ENCODE data around the gene LDLRAP1. TPM values are rescaled to one million over a fixed set of nuclear protein-coding genes. Genes with fewer than 3 reads are reported as not detected.
"Not testable (repeated sequence)": the region's sequence is repeated elsewhere in the genome, so short reads cannot be mapped to it uniquely, and the experiment has no call there.

Gene LDLRAP1
- total RNA-seq, 1 experiment from 2014 or later: 14.5 TPM

DNA sequence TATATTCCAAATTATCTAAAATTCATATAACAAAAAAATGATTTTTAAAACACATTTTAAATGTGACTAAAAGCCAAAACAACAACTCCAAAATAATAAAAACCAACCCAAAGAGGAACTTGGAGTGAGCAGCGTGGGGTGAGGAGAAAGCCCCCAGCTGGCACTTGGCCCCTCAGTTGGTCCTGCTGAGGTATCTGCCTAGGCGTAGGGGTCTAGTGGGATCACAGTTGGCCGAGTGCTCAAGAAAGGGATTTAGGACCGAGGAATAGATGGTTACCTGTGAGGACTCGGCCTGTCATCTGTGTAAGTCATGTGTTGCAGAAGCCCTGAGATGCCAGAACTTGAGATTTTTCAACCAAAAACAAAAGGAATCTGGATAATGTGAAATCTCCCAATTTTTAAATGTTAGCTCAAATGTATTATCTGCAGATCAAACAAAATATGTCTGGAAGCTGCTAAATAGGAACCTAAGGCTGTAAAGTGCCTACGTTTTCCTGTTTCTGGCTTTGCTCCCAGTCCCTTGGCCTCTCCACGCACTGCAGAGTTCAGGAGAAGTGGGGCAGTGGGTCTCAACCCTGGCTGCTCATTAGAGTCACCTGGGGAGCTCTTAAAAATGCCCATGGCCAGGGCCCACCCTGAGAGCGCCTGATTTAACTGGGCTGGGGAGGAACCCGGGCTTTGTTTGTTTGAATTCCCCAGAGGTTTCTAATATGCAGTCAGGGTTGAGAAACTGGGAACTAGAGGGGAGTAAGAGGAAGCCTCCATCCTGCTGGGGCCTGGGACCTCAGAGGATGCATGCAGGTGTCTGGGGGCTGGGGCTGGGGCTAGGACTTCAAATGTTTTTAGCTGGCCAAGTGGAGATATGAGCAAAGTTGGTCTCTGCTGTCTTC, 38.5 kb upstream of the LDLRAP1 start:
- H3K27me3 ChIP-seq (replicated peaks; ENCODE audit: control insufficient read depth, insufficient read depth, low read length): no peaks in the 10 kb centered on the region
- no peak overlapping the region for H3K4me3 ChIP-seq (ENCODE audit: low read depth, low read length)
- H3K27me3 Mint-ChIP-seq (ENCODE audit: insufficient read depth, unreplicated experiment): no peaks in the 10 kb centered on the region
- ChIA-PET POLR2A (interaction anchor here (0.6 kb wide), 1 partner anchor 493 kb away, joined by 4 read pairs; the partner anchor contains the start of gene PAFAH2), CTCF (interaction anchor here (1.3 kb wide), 1 partner anchor 16 kb away, joined by 12 read pairs; no protein-coding TSS in a partner anchor)
- no peak for DNase-seq
- no peak overlapping the region for H3K27ac Mint-ChIP-seq (ENCODE audit: unreplicated experiment)
- intact Hi-C loops (cut with micrococcal nuclease; ENCODE audit: unreplicated experiment): loop anchor here (1.0 to 10.0 kb wide), 2 partner anchors 15 to 70 kb away; partner anchors contain the start of gene MACO1
- peaks cover 16% of the 10 kb centered on the region for H3K4me1 Mint-ChIP-seq (ENCODE audit: low read depth, unreplicated experiment)
- H3K36me3 Mint-ChIP-seq (ENCODE audit: insufficient read depth, unreplicated experiment): no peaks in the 10 kb centered on the region
- no peaks in the 10 kb centered on the region for H3K9me3 Mint-ChIP-seq (ENCODE audit: unreplicated experiment)
- H3K9me3 ChIP-seq: no peaks in the 10 kb centered on the region
- H3K4me1 ChIP-seq: peaks cover 20% of the 10 kb centered on the region
- TF ChIP-seq, protein P1, sequence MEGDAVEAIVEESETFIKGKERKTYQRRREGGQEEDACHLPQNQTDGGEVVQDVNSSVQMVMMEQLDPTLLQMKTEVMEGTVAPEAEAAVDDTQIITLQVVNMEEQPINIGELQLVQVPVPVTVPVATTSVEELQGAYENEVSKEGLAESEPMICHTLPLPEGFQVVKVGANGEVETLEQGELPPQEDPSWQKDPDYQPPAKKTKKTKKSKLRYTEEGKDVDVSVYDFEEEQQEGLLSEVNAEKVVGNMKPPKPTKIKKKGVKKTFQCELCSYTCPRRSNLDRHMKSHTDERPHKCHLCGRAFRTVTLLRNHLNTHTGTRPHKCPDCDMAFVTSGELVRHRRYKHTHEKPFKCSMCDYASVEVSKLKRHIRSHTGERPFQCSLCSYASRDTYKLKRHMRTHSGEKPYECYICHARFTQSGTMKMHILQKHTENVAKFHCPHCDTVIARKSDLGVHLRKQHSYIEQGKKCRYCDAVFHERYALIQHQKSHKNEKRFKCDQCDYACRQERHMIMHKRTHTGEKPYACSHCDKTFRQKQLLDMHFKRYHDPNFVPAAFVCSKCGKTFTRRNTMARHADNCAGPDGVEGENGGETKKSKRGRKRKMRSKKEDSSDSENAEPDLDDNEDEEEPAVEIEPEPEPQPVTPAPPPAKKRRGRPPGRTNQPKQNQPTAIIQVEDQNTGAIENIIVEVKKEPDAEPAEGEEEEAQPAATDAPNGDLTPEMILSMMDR (IDR thresholded peaks at IDR 0.05; ENCODE audit: insufficient read depth in 1 of 2, low read depth in 1 of 2, low read length in 1 of 2, severe bottlenecking in 1 of 2, unreplicated experiment in 1 of 2): no peak
- H3K36me3 ChIP-seq (ENCODE audit: control insufficient read depth, insufficient read depth, low read length): no peaks in the 10 kb centered on the region
- H3K4me3 Mint-ChIP-seq (ENCODE audit: unreplicated experiment): no peak overlapping the region
- BruUV-seq (replicated peaks): no TSS peak

DNA sequence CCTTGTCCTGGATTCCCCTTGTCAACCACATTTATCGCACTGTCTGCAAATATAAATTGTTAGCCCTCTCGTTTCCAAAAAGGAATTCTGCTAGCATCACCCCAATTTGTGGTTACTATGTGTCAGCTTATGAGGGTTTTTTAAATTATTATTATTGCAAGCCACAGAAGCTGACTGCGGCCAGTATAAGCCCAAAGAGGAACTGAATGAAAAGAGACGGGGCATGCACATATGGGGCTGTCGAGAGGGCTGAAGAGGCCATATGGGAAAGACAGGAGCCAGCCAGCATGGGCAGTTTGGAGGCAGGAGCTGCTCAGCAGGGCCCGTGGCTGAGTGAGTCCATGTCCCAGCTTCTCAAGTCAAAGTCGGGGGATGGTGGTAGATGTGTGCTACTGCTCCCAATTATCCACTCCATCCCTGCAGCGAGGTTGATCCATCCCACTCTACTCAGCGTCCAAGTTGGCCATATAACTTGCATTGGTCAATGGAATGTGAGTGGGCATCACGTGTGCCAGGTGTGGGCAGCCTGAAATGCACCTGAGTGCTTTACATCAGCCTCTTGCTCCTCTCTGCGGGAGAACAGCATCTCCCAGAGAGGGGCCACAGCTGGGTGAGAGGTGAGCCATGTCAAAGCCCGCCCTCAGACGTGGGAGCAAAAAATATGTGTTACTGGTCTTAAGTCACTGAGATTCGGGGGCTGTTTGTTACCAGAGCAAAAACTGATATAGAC, 37.6 kb upstream of the LDLRAP1 start:
- Mint-ChIP-seq H3K4me3 (ENCODE audit: unreplicated experiment) (peak overlapping the region; percentile 74), H3K9me3 (ENCODE audit: unreplicated experiment) (no peaks in the 10 kb centered on the region), H3K4me1 (ENCODE audit: low read depth, unreplicated experiment) (peaks cover 10% of the 10 kb centered on the region), H3K27ac (ENCODE audit: unreplicated experiment) (peak overlapping the region; percentile 79), H3K36me3 (ENCODE audit: insufficient read depth, unreplicated experiment) (no peaks in the 10 kb centered on the region), H3K27me3 (ENCODE audit: insufficient read depth, unreplicated experiment) (no peaks in the 10 kb centered on the region)
- H3K4me3 ChIP-seq (ENCODE audit: low read depth, low read length): no peak overlapping the region
- H3K36me3 ChIP-seq (ENCODE audit: control insufficient read depth, insufficient read depth, low read length): no peaks in the 10 kb centered on the region
- ChIA-PET POLR2A (interaction anchor here (0.6 kb wide), 1 partner anchor 492 kb away, joined by 4 read pairs; the partner anchor contains the start of gene PAFAH2), CTCF (no interaction called here)
- TF ChIP-seq, protein P1 (IDR thresholded peaks at IDR 0.05; ENCODE audit: insufficient read depth in 1 of 2, low read depth in 1 of 2, low read length in 1 of 2, severe bottlenecking in 1 of 2, unreplicated experiment in 1 of 2): no peak
- H3K9me3 ChIP-seq: no peaks in the 10 kb centered on the region
- H3K27me3 ChIP-seq (replicated peaks; ENCODE audit: control insufficient read depth, insufficient read depth, low read length): no peaks in the 10 kb centered on the region
- no TSS peak for BruUV-seq (replicated peaks)
- no peak for DNase-seq
- intact Hi-C loops (cut with micrococcal nuclease; ENCODE audit: unreplicated experiment): loop anchor here (10.0 kb wide), 1 partner anchor 71 kb away; the partner anchor contains the start of gene MACO1
- H3K4me1 ChIP-seq: peaks cover 15% of the 10 kb centered on the region

DNA sequence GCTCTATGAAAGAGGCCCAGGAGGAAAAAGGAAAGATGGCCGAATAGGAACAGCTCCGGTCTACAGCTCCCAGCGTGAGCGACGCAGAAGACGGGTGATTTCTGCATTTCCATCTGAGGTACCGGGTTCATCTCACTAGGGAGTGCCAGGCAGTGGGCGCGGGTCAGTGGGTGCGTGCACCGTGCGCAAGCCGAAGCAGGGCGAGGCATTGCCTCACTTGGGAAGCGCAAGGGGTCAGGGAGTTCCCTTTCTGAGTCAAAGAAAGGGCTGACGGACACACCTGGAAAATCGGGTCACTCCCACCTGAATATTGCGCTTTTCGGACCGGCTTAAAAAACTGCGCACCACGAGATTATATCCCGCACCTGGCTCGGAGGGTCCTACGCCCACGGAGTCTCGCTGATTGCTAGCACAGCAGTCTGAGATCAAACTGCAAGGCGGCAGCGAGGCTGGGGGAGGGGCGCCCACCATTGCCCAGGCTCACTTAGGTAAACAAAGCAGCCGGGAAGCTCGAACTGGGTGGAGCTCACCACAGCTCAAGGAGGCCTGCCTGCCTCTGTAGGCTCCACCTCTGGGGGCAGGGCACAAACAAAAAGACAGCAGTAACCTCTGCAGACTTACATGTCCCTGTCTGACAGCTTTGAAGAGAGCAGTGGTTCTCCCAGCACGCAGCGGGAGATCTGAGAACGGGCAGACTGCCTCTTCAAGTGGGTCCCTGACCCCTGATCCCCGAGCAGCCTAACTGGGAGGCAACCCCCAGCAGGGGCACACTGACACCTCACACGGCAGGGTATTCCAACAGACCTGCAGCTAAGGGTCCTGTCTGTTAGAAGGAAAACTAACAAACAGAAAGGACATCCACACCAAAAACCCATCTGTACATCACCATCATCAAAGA, 36.6 kb upstream of the LDLRAP1 start:
- 0 out of 2 replicates have a peak overlapping the region, but pooled peaks have one; percentile 20 for H3K4me3 ChIP-seq (ENCODE audit: low read depth, low read length)
- CTCF ChIA-PET; H3K36me3 ChIP-seq (ENCODE audit: control insufficient read depth, insufficient read depth, low read length); H3K27me3 Mint-ChIP-seq (ENCODE audit: insufficient read depth, unreplicated experiment); H3K27me3 ChIP-seq (replicated peaks; ENCODE audit: control insufficient read depth, insufficient read depth, low read length); POLR2A ChIA-PET; H3K36me3 Mint-ChIP-seq (ENCODE audit: insufficient read depth, unreplicated experiment); H3K4me1 ChIP-seq; BruUV-seq (replicated peaks); H3K9me3 Mint-ChIP-seq (ENCODE audit: unreplicated experiment); H3K4me1 Mint-ChIP-seq (ENCODE audit: low read depth, unreplicated experiment); H3K9me3 ChIP-seq: not testable (repeated sequence)
- Mint-ChIP-seq H3K4me3 (ENCODE audit: unreplicated experiment) (peak overlapping the region; percentile 74), H3K27ac (ENCODE audit: unreplicated experiment) (peak overlapping the region; percentile 79)
- DNase-seq: peak; percentile 60 to 68
- intact Hi-C loops (cut with micrococcal nuclease; ENCODE audit: unreplicated experiment): loop anchor here (10.0 kb wide), 1 partner anchor 72 kb away; the partner anchor contains the start of gene MACO1

All from Caco-2 (cell line).